ENCODE data around the gene EPN3.

DNA sequence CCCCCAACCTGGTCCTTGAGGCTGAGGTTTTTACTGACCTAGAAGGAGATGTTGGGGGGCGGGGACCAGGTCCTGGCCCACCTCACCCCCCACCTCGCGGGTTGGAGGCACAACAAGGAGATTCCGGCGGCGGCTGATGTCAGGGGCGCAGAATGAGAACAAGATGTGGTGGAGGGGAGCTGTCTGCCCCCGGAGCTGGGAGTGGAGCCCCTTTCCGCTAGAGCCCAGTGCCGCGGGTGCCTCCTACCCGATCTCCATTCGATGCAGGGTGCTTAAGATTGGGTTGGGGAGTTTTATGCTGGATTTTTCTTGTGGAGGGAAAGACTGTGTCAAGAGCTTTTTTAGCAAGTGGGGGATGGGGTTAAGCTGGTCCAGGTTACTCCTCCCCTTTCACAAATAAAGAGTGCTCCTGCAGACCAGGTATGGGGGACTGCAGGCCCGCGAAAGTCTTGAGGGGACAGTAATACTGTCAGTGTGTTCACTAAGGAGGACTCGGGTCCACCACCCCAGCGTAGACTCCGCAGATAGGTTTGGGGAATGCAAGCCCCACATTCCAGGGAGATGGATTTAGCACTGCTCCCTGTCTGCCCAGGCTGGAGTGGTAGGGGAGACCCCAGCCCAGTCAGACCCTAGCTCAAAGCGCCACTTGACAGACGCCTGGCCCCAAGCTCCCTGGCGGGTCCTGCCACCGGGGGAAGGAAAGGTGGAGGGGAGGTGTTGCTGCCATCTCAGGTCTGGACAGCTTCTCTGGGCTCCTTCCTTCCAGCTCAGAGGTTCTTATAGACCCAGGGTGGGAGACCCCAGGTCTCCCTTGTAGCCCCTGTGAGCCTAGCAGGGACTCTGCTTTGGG is 29.9 kb downstream of the EPN3 start:
- TF ChIP-seq CTCF (IDR thresholded peaks at IDR 0.05) (no peak), POLR2A (IDR thresholded peaks at IDR 0.05) (no peak)
